Stomach smooth muscle (tissue), 2 donors: Measurements from ENCODE around the gene CLEC16A.

Experiments used
- H3K27ac ChIP-seq: one replicate; pipeline ENCODE4 v1.7.0; 2013; ENCODE audit warnings: mild to moderate bottlenecking, low read length, inconsistent platforms
- H3K27me3 ChIP-seq, 2 donors: one replicate each; pipeline ENCODE4 v1.7.0; 2013; ENCODE audit warnings: low read length in 2 of 2; ENCODE audit not compliant: insufficient read depth in 2 of 2, control insufficient read depth in 1 of 2
- H3K36me3 ChIP-seq, 2 donors: one replicate each; pipeline ENCODE4 v1.7.0; 2013; ENCODE audit warnings: low read length in 2 of 2; ENCODE audit not compliant: control insufficient read depth in 2 of 2, insufficient read depth in 2 of 2
- H3K4me1 ChIP-seq: one replicate; pipeline ENCODE4 v1.7.0; 2013; ENCODE audit warnings: low read length; ENCODE audit not compliant: control insufficient read depth, insufficient read depth
- H3K4me3 ChIP-seq, 2 donors: one replicate each; pipeline ENCODE4 v1.7.0; 2013; ENCODE audit warnings: low read length in 2 of 2
- H3K9ac ChIP-seq, 2 donors: one replicate each; pipeline ENCODE4 v1.7.0; 2013; ENCODE audit warnings: low read length in 2 of 2, mild to moderate bottlenecking in 1 of 2
- H3K9me3 ChIP-seq, 2 donors: one replicate each; pipeline ENCODE4 v1.7.0; 2013; ENCODE audit warnings: low read length in 2 of 2; ENCODE audit not compliant: control insufficient read depth in 2 of 2
- donor health status: healthy.
- donor health status: Pancreatic carcinoma.

The CLEC16A gene

DNA sequence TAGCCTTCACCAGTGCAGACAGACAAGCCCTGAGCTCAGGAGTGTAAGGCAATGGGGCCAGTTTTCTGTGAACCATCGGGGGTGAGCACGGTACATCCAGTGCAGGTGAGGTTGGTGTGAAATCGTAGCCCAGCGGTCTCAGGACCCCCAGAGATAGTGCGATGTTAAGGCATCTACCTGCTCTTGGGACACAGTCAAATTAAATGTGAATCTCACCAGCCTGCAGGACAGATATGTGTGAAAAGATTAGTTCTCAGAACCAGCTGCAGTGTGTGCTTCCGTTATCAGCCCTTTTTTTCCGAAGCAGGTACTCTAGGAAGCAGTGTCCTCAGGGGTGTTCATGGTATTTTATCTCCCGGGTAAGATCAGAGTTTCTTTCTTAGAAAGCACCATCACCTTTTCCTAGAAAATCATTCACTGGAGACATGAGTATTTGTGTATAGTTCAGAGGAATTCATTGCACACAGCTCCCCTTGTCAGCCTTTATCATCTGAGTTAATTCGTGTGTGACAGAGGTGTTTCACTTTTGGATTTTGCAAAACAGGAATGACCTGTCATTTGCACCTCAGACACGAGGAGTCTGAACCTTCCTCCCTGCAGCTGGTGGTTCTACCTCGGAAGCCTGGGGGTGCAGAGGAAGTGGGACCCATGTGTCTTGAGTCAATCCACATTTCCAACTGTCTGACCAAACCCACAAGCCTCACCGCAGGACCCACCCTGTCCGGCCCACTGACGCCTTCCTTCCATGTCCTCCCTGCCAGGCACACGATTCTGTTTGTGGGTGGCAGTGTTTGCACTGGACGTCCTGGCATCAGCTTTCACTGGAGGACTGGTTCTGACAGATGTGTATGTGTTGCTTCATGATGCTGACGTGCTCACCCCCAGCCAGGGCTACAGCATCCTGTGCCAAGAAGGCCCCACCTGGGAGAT, 107.8 kb downstream of the CLEC16A start:
- no peaks in the 10 kb centered on the region for H3K27me3 ChIP-seq
- no peak overlapping the region for H3K9ac ChIP-seq
- H3K27ac ChIP-seq, result no peak overlapping the region
- H3K36me3 ChIP-seq, result peaks cover 6 to 30% of the 10 kb centered on the region in 2 donors
- peaks cover 5% of the 10 kb centered on the region for H3K4me1 ChIP-seq
- H3K9me3 ChIP-seq, result no peaks in the 10 kb centered on the region
- no peak overlapping the region for H3K4me3 ChIP-seq

GRCh38 chr16:11053916-11054460, 109.6 kb downstream of the CLEC16A start:
- H3K27ac ChIP-seq, result no peak overlapping the region

DNA sequence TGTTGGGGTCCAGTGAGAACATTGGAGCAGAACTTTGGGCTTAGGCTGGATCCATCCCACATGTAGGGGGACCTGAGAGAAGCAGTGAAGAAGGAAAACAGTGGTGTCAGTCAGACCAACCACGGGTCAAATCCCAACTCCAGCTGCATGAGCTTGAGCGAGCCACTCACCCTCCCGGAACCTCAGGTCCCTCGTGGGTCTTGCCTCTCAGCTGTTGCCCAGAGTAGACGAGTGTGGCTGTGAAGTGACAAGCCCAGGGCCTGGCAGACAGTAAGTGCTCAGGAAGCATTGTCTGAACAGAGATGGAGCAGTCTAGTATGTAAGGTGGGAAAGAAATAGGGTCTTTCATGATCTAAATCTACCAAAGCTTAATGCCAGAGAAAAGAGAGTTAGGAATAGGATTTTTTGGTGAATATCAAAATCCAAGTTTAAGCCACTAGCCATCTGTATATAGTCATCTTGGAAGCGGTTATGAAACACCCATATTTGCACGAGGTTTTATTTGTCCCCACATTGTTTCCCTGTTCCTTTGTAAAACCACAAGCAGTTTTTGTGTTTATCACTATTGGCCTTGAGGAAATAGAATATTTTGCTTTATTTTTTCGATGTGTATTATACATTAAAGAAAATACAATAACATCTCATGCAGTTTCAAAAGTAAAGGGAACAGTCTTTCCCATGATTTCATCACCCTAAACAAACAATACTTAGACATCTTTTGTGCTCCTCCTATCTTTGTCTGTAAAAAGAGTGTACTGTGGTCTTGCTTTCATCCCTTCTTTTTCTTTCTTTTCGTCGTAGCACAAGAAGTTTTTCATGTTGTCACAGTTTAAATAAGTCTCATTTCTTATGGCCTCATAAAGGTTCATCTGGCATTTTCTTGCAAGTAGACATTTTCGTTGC, 112.0 kb downstream of the CLEC16A start:
- Histone ChIP-seq H3K9me3 (no peaks in the 10 kb centered on the region), H3K4me3 (no peak overlapping the region), H3K36me3 (peaks cover 9 to 29% of the 10 kb centered on the region in 2 donors), H3K4me1 (no peaks in the 10 kb centered on the region), H3K9ac (no peak overlapping the region), H3K27me3 (no peaks in the 10 kb centered on the region), H3K27ac (no peak overlapping the region)

More at GRCh38 chr16:11053916-11054460, 109.6 kb downstream of the CLEC16A start:
- Histone ChIP-seq H3K36me3 (peaks cover 6 to 24% of the 10 kb centered on the region in 2 donors), H3K9me3 (no peaks in the 10 kb centered on the region), H3K27me3 (no peaks in the 10 kb centered on the region), H3K9ac (no peak overlapping the region), H3K4me3 (no peak overlapping the region), H3K4me1 (no peaks in the 10 kb centered on the region)

- no peaks in the 10 kb centered on the region for H3K4me1 ChIP-seq
- H3K27ac ChIP-seq, result no peak overlapping the region
- H3K9me3 ChIP-seq, result no peaks in the 10 kb centered on the region
- H3K9ac ChIP-seq, result no peak overlapping the region
- no peak overlapping the region for H3K4me3 ChIP-seq
- peaks cover 15 to 31% of the 10 kb centered on the region in 2 donors for H3K36me3 ChIP-seq
- no peaks in the 10 kb centered on the region for H3K27me3 ChIP-seq
These were observed 112.8 kb downstream of the CLEC16A start for GRCh38 chr16:11056993-11057649.

DNA sequence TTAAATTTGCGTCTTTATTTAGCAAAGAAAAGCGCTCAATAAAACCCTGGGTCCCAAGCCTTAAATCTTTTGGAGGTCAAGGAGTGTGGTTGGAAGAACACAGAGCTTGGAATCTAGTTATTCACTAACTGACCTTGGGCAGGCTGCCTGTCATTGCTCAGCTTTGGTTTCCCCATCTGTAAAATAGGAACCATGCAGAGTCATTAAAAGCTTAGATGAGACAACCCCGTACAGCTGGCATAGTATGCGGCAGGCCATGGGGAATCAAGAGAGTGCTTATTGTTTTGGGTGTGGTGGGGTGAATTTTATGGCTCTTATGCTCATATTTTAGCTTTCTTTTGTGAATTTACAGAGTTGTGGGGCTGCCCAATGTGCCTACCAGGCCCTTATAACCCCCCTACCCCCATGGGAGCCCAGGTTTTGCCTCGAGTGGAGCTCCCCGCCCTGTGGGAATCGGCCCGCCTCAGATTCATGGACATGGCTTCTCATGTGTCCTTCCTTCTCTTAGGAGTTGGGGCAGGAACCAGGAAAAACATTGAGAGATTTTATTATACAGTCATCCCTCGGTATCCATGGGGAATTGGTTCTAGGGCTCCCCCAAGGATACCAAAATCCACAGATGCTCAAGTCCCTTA, 113.5 kb downstream of the CLEC16A start:
- Histone ChIP-seq H3K36me3 (peaks cover 15 to 28% of the 10 kb centered on the region in 2 donors), H3K4me1 (no peaks in the 10 kb centered on the region), H3K27me3 (no peaks in the 10 kb centered on the region), H3K9ac (no peak overlapping the region), H3K27ac (no peak overlapping the region), H3K4me3 (no peak overlapping the region), H3K9me3 (no peaks in the 10 kb centered on the region)

GRCh38 chr16:11058832-11059231, 114.5 kb downstream of the CLEC16A start:
- no peak overlapping the region for H3K4me3 ChIP-seq
- H3K27ac ChIP-seq, result no peak overlapping the region
- H3K9ac ChIP-seq, result no peak overlapping the region
- no peaks in the 10 kb centered on the region for H3K4me1 ChIP-seq
- H3K27me3 ChIP-seq, result no peaks in the 10 kb centered on the region
- H3K9me3 ChIP-seq, result no peaks in the 10 kb centered on the region
- peaks cover 12 to 25% of the 10 kb centered on the region in 2 donors for H3K36me3 ChIP-seq

DNA sequence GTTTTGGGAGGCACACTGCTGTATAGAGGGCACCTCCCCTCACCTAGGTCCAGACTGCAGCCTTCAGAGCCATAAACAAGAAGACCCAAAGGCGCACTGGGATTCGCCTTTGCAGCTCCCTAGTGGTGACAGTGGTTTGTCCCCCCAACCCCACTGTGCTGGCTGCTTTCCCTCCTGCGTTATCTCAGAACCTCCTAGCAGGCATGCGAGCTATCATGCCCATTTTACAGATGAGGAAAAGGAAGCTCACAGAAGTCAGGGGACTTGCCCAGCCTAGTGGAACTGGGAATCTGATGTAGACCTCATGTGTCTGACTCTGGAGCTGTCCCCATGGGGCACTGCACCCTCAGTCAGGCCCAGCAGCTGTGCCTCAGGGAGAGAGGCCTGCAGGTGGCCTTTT, 115.2 kb downstream of the CLEC16A start:
- Histone ChIP-seq H3K36me3 (peaks cover 13 to 19% of the 10 kb centered on the region in 2 donors), H3K9me3 (no peaks in the 10 kb centered on the region), H3K27me3 (no peaks in the 10 kb centered on the region), H3K4me3 (no peak overlapping the region), H3K27ac (no peak overlapping the region), H3K4me1 (no peaks in the 10 kb centered on the region), H3K9ac (no peak overlapping the region)

DNA sequence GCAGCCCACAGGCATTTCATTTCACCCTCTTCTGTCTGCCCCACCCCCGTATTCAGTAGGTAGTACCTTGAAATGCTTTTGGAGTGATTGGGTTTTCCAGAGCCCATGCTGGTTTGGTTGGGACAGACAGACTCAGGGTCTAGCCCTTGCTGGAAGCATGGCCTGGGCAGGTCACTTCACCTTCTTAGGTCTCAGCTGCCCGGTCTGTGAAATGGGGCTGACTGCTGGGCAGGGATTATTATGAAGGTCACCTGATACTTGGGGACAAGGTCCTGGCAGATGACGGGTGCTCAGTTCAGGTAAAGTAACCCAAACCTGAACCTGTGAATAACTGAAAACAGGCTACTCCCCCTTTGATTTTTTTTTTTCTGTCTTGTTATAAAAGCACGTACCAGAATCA, 116.0 kb downstream of the CLEC16A start:
- H3K9ac ChIP-seq, result no peak overlapping the region
- no peak overlapping the region for H3K27ac ChIP-seq
- no peak overlapping the region for H3K4me3 ChIP-seq
- no peaks in the 10 kb centered on the region for H3K9me3 ChIP-seq
- no peaks in the 10 kb centered on the region for H3K4me1 ChIP-seq
- no peaks in the 10 kb centered on the region for H3K27me3 ChIP-seq
- peaks cover 18 to 21% of the 10 kb centered on the region in 2 donors for H3K36me3 ChIP-seq

GRCh38 chr16:11060842-11061241, 116.5 kb downstream of the CLEC16A start:
- no peak overlapping the region for H3K27ac ChIP-seq
- no peaks in the 10 kb centered on the region for H3K9me3 ChIP-seq
- H3K4me1 ChIP-seq, result no peaks in the 10 kb centered on the region
- H3K36me3 ChIP-seq, result peaks cover 20 to 24% of the 10 kb centered on the region in 2 donors
- H3K9ac ChIP-seq, result no peak overlapping the region
- H3K27me3 ChIP-seq, result no peaks in the 10 kb centered on the region
- H3K4me3 ChIP-seq, result no peak overlapping the region
